Stimulated activated effector memory CD8-positive, alpha-beta T cell treated with anti-CD3 and anti-CD28 coated beads, Interleukin-12 subunit alpha, Interleukin-12 subunit beta, amount 100 ng/mL, for 72 hours (primary cell): ENCODE data around the gene ADAMTS14.
"Not testable (repeated sequence)": the region's sequence is repeated elsewhere in the genome, so short reads cannot be mapped to it uniquely, and the experiment has no call there.

ENCODE experiments used
- ATAC-seq: fragments of 150-1000 bp; cut with Tn5 transposase; 2 replicates; pipeline ENCODE4 v1.10.0; 2021
- DNase-seq, 2 donors: peaks; one replicate each; pipeline ENCODE4 v3.0.0; 2021 to 2022; ENCODE audit warnings: low spot score in 2 of 2
- H3K27ac Mint-ChIP-seq: one replicate; pipeline ENCODE4 v1.8.0; 2022; ENCODE audit warnings: mild to moderate bottlenecking, mixed read lengths
- H3K36me3 Mint-ChIP-seq: one replicate; pipeline ENCODE4 v1.8.0; 2022; ENCODE audit warnings: mild to moderate bottlenecking, mixed read lengths
- H3K4me1 Mint-ChIP-seq: one replicate; pipeline ENCODE4 v1.8.0; 2022; ENCODE audit warnings: mixed read lengths
- H3K4me3 Mint-ChIP-seq: one replicate; pipeline ENCODE4 v1.8.0; 2022; ENCODE audit warnings: mild to moderate bottlenecking, mixed read lengths
- H3K9me3 Mint-ChIP-seq: one replicate; pipeline ENCODE4 v1.8.0; 2022; ENCODE audit warnings: mixed read lengths

Gene ADAMTS14

DNA sequence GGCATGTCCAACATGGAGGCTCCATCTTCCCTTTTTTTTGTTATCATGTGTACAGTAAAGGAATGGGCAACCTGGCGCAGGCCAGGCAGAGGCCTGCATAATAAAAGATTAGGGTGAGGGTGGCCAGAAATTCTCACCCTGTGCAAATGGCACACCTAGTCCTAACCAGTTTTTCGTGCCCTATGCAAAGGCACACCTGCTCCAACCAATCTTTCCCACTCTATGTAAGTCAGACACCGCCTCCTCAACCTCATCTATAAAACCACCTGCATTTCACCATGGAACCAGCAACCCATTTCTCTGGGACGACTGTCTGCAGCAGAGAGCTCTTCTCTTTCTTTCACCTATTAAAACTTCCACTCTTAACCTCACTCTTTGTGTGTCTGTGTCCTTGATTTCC lies 96.8 kb downstream of the ADAMTS14 start:
- H3K4me1 Mint-ChIP-seq: no peaks in the 10 kb centered on the region
- no peak overlapping the region for H3K4me3 Mint-ChIP-seq
- H3K27ac Mint-ChIP-seq: no peak overlapping the region
- H3K36me3 Mint-ChIP-seq: no peaks in the 10 kb centered on the region
- no peaks in the 10 kb centered on the region for H3K9me3 Mint-ChIP-seq
- DNase-seq: no peak
- ATAC-seq: no peak

DNA sequence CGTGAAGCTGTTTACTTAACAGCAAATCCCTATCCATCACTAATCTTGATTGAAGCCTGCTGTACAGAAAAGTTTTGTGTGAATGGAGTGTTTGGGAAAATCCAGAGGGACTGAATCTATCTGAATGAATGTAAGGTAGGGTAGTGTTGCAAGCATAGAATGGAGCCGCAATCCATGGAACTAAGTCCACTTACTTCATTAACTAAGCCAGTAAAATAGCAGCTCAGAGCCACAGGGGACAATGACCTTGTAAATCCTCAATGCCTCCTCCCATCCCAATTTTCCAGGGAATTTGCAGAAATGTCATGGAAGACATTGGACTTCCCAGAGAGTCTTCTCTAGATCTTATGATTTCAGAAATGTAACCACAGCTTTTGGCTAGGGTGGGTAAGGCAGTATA lies 97.7 kb downstream of the ADAMTS14 start:
- no peak overlapping the region for H3K4me3 Mint-ChIP-seq
- H3K4me1 Mint-ChIP-seq: no peaks in the 10 kb centered on the region
- H3K36me3 Mint-ChIP-seq: no peaks in the 10 kb centered on the region
- no peak for DNase-seq
- no peaks in the 10 kb centered on the region for H3K9me3 Mint-ChIP-seq
- no peak overlapping the region for H3K27ac Mint-ChIP-seq
- ATAC-seq: no peak

DNA sequence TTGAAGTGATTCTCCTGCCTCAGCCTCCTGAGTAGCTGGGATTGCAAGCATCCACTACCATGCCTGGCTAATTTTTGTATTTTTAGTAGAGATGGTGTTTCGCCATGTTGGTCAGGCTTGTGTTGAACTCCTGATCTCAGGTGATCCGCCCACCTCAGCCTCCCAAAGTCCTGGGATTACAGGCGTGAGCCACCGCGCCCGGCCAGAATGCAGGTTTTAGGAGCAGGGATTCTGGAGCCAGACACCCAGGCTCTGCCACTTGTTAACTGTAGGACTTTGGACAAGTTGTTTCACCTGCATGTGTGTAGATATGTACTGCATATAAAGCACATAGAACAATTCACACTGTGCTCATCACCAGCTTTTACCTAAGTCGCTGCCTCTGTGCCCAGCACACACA lies 98.2 kb downstream of the ADAMTS14 start:
- not testable (repeated sequence) for H3K36me3 Mint-ChIP-seq, H3K4me3 Mint-ChIP-seq, H3K27ac Mint-ChIP-seq, H3K4me1 Mint-ChIP-seq, DNase-seq, ATAC-seq, H3K9me3 Mint-ChIP-seq

DNA sequence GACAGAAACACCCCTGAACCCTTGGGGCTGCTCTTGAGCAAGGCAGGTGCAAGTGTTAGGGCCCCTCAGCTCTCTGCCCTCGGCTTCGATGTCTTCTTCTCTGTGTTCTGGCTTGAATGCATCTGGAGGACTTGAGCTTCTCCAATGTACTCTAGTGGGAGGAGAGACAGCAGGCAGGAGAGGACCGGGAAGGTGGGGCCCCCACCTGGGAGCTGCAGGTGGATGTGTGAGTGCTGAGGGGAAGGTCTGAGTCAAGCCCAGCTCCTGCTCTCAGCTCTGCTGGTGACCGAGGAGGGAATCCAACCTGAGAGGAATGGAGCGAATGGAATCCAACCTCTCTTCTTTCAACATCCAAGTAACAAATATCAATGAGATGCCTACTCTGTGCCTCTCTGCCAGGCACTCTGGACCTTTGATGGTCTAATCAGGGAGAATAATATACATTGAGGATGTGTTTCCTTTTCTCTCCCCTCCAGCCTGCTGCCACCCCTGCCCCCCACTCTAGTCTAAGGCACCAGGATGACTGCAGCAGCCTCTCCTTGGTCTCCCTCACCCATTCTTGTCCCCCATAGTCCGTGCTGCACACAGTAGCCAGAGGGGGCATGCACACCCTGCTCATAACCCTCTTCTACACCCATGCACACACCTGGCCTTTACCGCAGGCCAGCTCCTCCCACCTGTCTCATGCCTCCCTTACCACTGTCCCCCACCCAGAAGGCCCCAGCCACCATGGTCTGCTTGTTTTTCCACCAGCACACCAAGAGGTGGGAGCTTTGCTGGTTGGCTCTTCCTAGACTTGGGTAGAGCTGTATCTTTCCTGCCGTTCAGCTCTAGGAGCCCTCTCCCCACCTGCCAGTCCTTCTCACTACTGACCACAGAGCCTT lies 99.2 kb downstream of the ADAMTS14 start:
- H3K27ac Mint-ChIP-seq: no peak overlapping the region
- H3K9me3 Mint-ChIP-seq: no peaks in the 10 kb centered on the region
- H3K36me3 Mint-ChIP-seq: no peaks in the 10 kb centered on the region
- DNase-seq (no peak), ATAC-seq (no peak)
- no peaks in the 10 kb centered on the region for H3K4me1 Mint-ChIP-seq
- no peak overlapping the region for H3K4me3 Mint-ChIP-seq

DNA sequence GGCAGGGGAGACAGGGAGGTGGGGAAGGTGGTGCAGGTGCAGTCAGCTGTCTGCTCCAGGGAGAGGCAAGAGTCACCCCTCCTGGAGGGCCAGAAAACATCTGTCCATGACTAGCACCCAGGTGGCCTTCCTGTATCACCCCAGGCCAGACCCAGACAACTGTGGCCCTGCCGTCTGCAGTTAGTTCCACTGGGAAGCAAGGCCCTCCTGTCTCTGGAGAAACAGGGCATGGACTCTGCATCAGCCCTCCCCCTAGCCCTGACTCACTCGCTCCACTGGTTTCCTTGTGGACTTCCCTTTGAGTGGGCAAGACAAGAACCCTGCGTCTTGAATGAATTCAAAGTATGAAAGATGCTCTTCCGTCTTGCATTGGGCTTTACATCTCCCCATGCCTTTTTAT lies 100.3 kb downstream of the ADAMTS14 start:
- Mint-ChIP-seq H3K4me1 (no peaks in the 10 kb centered on the region), H3K4me3 (no peak overlapping the region), H3K27ac (no peak overlapping the region), H3K9me3 (no peaks in the 10 kb centered on the region), H3K36me3 (no peaks in the 10 kb centered on the region)
- ATAC-seq (no peak), DNase-seq (no peak)

DNA sequence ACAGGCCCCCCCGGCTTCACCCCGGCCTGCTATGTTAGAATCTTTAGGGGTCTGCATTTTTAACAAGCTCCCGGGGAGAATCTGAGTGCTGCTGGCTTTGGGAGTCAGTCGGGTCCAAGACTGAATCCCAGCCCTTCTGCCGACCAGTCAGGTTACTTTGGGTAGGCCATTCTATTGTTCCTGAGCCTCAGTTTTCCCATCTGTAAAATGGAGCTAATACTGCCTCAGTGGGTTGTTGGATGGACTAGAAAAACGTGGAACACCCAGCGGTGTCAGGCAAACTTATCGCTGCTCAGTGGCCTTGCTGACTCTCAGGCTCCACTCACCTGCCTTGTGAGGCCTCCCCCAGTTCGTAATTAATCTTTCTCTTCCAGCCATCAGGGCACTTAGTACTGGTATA lies 101.2 kb downstream of the ADAMTS14 start:
- Mint-ChIP-seq H3K9me3 (no peaks in the 10 kb centered on the region), H3K36me3 (no peaks in the 10 kb centered on the region)

DNA sequence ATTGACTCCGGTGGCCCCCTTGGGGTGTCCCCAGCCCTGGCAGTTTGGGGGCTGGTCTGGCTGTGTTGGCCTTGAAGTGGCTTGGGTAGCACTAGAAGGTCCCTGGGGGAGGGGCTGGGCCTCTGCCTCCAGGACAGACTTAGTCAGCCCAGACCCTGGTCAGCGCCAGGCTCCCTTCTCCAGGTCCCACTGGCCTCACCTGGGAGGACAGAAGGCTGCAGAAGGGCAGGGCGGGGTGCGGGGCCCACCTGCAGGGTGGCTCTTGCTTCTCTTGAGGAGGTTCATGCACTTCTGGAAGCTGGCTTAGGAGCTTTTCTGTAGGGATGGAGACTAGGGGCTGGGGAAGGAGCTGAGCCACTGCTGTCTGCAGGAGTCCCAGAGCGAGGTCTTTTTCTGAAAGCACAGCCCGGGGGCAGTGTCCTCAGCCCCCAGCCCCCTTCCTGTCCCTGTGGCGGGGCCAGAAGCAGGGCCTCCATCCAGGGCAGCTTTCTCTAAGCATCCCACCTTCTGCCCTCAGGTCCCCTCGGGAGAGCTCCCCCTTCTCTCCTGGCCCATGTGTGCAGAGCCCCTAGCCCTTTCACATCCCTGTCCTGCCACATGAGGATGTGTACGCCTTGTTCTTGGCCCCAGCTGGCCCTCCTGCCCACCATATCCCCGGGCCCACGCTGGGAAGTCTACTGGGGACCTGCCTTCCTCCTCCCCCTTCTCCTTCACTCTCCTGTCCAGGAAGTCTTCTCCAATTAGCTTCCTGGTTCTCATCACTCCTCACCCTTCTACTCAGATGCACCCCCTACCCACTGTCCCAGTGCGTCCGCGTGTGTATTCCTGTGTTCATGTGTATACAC lies 101.9 kb downstream of the ADAMTS14 start:
- H3K27ac Mint-ChIP-seq: no peak overlapping the region
- no peak for DNase-seq

More for the DNA sequence above, 101.2 kb downstream of the ADAMTS14 start:
- Mint-ChIP-seq H3K4me3 (no peak overlapping the region), H3K4me1 (no peaks in the 10 kb centered on the region), H3K27ac (no peak overlapping the region)
- DNase-seq: no peak
- ATAC-seq: no peak

DNA sequence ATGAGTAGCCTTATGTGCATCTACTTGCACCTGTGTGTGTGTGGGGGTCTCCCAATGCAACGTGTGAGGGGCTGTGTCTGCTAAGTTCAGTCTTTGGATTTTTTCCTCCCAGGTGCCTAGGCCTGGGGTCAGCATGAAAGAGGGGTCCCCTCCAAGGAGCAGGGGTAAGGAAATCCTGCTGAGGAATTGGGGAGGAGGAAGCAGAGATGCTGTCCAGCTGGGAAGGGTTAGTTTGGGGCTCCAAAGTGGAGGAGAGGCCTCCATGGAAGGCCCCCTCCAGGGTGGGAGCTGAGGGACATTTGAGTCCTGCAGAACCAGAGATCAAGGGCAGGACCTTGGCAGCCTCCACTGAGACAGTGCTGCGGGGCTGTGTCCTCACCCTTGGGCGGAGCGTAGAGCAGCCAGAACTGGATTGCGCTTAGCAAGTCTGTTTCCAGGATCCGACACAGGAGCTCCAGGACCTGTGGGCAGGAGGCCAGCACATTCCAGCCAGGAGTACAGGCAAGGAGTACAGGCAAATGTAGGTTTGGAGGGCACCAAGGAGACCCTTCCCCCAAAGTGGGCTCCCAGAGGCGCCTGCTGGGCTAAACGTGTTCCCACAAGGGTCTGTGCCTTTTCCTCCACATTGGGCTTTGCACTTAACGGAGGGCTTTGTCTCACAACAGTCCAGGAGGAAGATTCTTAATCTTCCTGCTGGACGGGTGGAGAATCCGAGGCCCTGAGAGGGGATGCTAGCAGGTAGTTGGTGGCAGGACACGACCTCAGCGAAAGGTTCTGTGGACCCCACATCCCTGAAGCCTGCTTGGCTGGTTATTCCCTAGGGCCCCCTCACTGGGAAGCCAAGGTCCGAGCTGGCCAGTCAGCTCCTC lies 102.7 kb downstream of the ADAMTS14 start:
- Mint-ChIP-seq H3K4me3 (no peak overlapping the region), H3K27ac (no peak overlapping the region), H3K9me3 (no peaks in the 10 kb centered on the region), H3K4me1 (no peaks in the 10 kb centered on the region), H3K36me3 (no peaks in the 10 kb centered on the region)
- no peak for DNase-seq
- no peak for ATAC-seq

More for the DNA sequence above, 101.9 kb downstream of the ADAMTS14 start:
- H3K4me3 Mint-ChIP-seq: no peak overlapping the region
- no peaks in the 10 kb centered on the region for H3K36me3 Mint-ChIP-seq
- H3K9me3 Mint-ChIP-seq: no peaks in the 10 kb centered on the region
- H3K4me1 Mint-ChIP-seq: no peaks in the 10 kb centered on the region
- no peak for ATAC-seq

DNA sequence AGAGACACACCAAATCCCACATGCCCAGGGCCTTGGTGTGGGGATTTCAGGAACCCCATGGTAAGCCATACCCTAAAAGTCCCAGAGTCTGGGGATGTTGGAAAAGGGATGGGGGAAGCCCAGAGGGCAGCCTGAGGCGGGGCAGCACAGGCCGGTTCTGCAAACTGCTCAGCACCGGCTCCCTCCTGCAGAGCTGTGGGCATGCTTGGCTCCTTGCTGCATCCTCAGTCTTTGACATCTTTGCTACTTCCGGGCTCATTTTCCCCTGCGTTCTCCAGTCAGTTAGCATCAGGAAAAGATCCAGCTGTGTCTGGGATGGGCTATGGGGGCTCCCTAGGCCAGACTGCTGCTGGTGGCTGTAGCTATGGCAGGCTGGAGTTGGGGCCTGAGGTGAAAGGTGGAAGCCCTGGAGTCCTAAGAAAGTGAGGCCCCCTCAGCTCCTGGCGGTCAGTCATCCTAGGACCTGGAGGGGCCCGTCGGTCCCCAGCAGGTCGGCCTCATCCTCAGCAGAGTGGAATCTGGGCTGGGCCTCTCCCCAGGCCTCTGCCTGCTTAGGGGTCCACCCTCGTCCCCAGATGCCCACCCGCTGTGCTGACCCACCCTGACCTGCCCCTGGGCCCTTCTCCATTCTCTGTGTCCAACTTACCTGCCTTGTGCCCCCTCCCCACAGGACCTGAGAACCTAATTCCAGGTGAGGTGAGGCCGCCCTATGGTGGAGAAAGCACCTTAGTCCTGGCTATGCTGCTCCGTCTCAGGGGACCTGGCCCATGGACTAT lies 103.6 kb downstream of the ADAMTS14 start:
- no peak for ATAC-seq
- H3K9me3 Mint-ChIP-seq: no peaks in the 10 kb centered on the region
- no peak overlapping the region for H3K27ac Mint-ChIP-seq
- H3K36me3 Mint-ChIP-seq: no peaks in the 10 kb centered on the region
- H3K4me1 Mint-ChIP-seq: no peaks in the 10 kb centered on the region
- H3K4me3 Mint-ChIP-seq: no peak overlapping the region
- DNase-seq: no peak

DNA sequence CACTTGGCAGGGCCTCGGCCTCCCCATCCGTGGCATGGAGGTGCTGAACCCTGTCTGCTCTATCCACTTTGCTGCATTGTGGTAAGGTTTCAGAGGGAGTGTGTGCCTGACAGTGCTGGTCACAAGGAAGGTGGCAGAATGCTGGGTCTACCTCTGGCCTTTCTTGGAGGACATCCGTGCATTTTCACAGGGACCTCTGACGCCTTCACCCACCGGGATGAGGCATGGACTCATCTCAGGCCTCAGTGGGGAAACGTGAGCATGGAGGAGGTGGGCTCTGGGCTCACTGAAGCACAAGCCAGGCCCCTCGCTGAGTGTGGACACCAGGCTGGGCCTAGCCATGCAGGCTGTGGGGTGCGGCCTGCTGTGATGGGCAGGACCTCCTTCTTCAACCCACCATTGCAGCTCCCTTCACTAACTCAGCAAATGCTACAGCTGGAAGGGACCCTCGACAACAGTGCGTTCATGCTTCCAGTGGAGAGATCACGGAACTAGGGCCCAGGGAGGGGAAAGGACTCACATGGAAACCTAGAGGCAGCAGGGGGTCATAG lies 104.2 kb downstream of the ADAMTS14 start:
- H3K9me3 Mint-ChIP-seq: no peaks in the 10 kb centered on the region
- no peaks in the 10 kb centered on the region for H3K36me3 Mint-ChIP-seq
- DNase-seq: no peak
- no peak overlapping the region for H3K27ac Mint-ChIP-seq
- no peak for ATAC-seq
- no peak overlapping the region for H3K4me3 Mint-ChIP-seq
- H3K4me1 Mint-ChIP-seq: no peaks in the 10 kb centered on the region

DNA sequence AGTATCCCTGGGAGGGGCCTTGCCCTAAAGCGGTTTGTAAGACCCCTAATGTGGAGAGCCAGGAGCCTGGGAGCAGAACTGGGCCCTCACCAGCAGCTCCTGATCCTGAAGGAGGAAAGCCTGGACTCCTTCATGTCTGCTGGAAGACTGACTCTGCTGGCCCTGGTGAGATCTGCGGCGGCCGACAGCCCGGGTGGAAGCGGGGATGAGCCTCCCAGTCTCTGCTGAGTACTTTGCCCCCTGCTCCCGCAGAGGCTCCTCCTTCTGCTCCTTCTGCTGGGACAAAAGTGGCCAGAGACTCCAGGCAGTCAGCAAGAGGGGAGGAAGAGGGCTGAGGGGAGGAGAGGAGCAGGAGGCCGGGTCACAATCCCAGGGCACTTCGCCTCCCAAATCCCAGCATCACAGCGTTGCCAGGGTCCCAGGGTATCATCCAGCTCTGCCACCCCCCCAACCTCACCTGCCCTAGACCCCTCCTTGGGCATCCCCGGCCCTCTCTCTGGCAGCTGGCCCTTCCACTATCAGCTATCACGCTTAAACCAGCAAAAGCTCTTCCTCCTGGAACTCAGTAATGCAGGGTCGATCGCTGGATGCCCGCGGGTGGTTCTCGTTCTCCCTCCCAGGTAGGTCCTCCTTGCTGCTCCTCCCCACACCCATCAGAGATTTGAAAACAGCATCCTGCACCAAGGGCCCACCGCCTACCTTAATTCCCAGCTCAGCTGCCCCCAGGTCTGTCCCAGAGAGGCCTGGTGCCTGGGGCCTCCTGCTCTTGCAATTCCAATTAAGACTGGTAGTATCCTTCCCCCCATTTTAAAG lies 105.0 kb downstream of the ADAMTS14 start:
- H3K4me3 Mint-ChIP-seq: no peak overlapping the region
- H3K4me1 Mint-ChIP-seq: no peaks in the 10 kb centered on the region
- no peaks in the 10 kb centered on the region for H3K9me3 Mint-ChIP-seq
- DNase-seq: no peak
- H3K27ac Mint-ChIP-seq: peak overlapping the region; percentile 20
- ATAC-seq: no peak
- H3K36me3 Mint-ChIP-seq: no peaks in the 10 kb centered on the region

DNA sequence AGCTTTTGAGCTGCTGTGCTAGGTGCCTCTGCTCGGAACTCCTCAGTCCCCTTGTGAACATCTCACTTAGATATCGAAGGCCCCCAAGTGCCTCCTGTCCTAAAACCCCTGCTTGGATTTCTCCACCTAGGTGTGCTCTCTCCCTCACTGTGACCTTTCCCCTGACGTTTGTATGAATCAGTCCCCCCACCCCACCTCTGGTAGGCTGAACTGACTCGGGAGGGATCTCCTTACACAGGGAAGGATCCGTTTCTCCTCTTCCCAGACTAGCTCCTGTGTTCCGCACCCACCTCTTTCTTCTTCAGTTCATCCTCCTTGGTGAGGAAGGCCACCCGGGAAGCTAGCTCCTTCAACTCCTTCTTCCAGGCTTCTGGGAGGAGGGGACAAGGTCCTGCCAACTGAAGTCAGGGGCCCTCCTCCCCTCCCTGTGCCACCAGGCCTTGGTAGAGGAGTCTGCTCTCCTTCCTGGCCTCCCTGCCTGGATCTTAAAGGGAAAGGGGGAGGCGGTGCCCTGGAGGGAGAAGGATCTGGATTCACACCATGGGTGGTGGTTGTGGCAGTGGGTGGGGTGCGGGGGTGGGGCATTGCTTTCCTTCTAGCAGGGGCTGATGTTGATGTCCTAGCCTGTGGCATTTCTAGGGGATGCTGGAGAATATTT lies 106.1 kb downstream of the ADAMTS14 start:
- H3K9me3 Mint-ChIP-seq: no peaks in the 10 kb centered on the region
- ATAC-seq: no peak

DNA sequence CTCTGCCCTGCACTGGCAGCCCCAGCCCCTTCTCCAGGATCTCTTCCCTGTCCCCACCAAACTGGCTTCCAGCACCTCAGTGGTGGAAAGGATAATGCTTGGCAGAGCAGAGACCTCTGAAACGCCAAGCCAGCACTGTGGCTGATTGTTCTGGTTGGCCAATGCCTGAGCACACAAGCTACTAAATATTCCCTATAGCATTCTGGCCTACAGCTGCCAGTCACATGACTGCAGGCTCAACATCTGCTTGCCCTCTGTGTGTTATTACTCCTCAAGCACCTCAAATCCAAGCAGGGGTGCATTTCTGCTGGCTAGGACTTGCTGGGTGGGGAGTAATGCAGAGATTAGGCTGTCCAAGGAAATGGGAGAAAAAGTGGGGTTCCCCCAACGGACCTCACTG lies 106.8 kb downstream of the ADAMTS14 start:
- Mint-ChIP-seq H3K27ac (peak overlapping the region; percentile 53), H3K36me3 (no peaks in the 10 kb centered on the region), H3K9me3 (no peaks in the 10 kb centered on the region), H3K4me1 (no peaks in the 10 kb centered on the region), H3K4me3 (no peak overlapping the region)
- DNase-seq (no peak), ATAC-seq (no peak)

More for the DNA sequence above, 106.1 kb downstream of the ADAMTS14 start:
- no peaks in the 10 kb centered on the region for H3K36me3 Mint-ChIP-seq
- no peak for DNase-seq
- H3K4me1 Mint-ChIP-seq: no peaks in the 10 kb centered on the region
- no peak overlapping the region for H3K4me3 Mint-ChIP-seq
- H3K27ac Mint-ChIP-seq: peak overlapping the region; percentile 53
